Fibroblast of the aortic adventitia (primary cell): ENCODE results near the gene FAM117B. TPM values are rescaled to one million over a fixed set of nuclear protein-coding genes. Genes with fewer than 3 reads are reported as not detected.

Experiments
- DNase-seq: peaks from one replicate; pipeline ENCODE4 v3.0.0-alpha.2; 2010; ENCODE audit warnings: low read depth
- H3K4me3 ChIP-seq: 2 replicates; pipeline ENCODE4 v1.5.1; 2011; ENCODE audit warnings: low read depth, mild to moderate bottlenecking, control low read depth, low read length, moderate library complexity
- CTCF ChIP-seq: IDR thresholded peaks from 2 replicates; pipeline ENCODE4 v1.5.1; 2011; ENCODE audit warnings: mild to moderate bottlenecking, low read length, control low read depth, inconsistent platforms; ENCODE audit not compliant: insufficient read depth
- total RNA-seq: library from RNA; depleted of rRNA; stranded (reverse); fragments of >200 nt; gene quantifications from 2 replicates; pipeline ENCODE4 v1.2.3, GENCODE V29; 2012; ENCODE audit warnings: low replicate concordance

Gene FAM117B
- total RNA-seq, 1 donor: 4.7 TPM

- DNase-seq: no peak
- no peak overlapping the region for H3K4me3 ChIP-seq
- no peak for TF ChIP-seq CTCF
Observed at GRCh38 chr2:202754936-202755335, 120.2 kb downstream of the FAM117B start.

- no peak for TF ChIP-seq CTCF
- H3K4me3 ChIP-seq: no peak overlapping the region
- DNase-seq: no peak
Observed at GRCh38 chr2:202756598-202756997, 121.8 kb downstream of the FAM117B start.

- TF ChIP-seq CTCF: no peak
- no peak for DNase-seq
- H3K4me3 ChIP-seq: no peak overlapping the region
Observed at GRCh38 chr2:202757339-202757738, 122.6 kb downstream of the FAM117B start.

- no peak for TF ChIP-seq CTCF
- no peak for DNase-seq
Observed at GRCh38 chr2:202758128-202758527, 123.4 kb downstream of the FAM117B start.

GRCh38 chr2:202758604-202759003 is 123.8 kb downstream of the FAM117B start:
- H3K4me3 ChIP-seq: no peak overlapping the region
- TF ChIP-seq CTCF: no peak
- DNase-seq: no peak

More at GRCh38 chr2:202758128-202758527, 123.4 kb downstream of the FAM117B start:
- no peak overlapping the region for H3K4me3 ChIP-seq

GRCh38 chr2:202760848-202761247 is 126.1 kb downstream of the FAM117B start:
- no peak overlapping the region for H3K4me3 ChIP-seq
- no peak for TF ChIP-seq CTCF
- DNase-seq: no peak

GRCh38 chr2:202762556-202762955 is 127.8 kb downstream of the FAM117B start:
- DNase-seq: no peak

More at GRCh38 chr2:202762556-202762955, 127.8 kb downstream of the FAM117B start:
- no peak for TF ChIP-seq CTCF
- H3K4me3 ChIP-seq: no peak overlapping the region
